GM18526 (cell line): ENCODE measurements around the gene DTNBP1.

Source experiments
- POLR2A ChIP-seq: IDR thresholded peaks from 3 replicates; pipeline ENCODE4 v1.6.1; 2011; ENCODE audit not compliant: insufficient read length; ENCODE audit errors: extremely low read depth

Gene DTNBP1

GRCh38 chr6:15618685-15619084, 44.1 kb downstream of the DTNBP1 start:
- TF ChIP-seq POLR2A, result no peak

- TF ChIP-seq POLR2A, result no peak
These were observed 46.6 kb downstream of the DTNBP1 start for GRCh38 chr6:15616261-15616660.

GRCh38 chr6:15615802-15616201, 47.0 kb downstream of the DTNBP1 start:
- TF ChIP-seq POLR2A, result no peak

GRCh38 chr6:15614277-15614676, 48.6 kb downstream of the DTNBP1 start:
- no peak for TF ChIP-seq POLR2A

GRCh38 chr6:15608396-15608795, 54.4 kb downstream of the DTNBP1 start:
- TF ChIP-seq POLR2A, result no peak

GRCh38 chr6:15607603-15608002, 55.2 kb downstream of the DTNBP1 start:
- TF ChIP-seq POLR2A, result no peak

- no peak for TF ChIP-seq POLR2A
These were observed 56.5 kb downstream of the DTNBP1 start for GRCh38 chr6:15606347-15606746.

GRCh38 chr6:15604843-15605242, 58.0 kb downstream of the DTNBP1 start:
- no peak for TF ChIP-seq POLR2A

GRCh38 chr6:15602154-15602553, 60.7 kb downstream of the DTNBP1 start:
- TF ChIP-seq POLR2A, result no peak

- TF ChIP-seq POLR2A, result no peak
These were observed 64.5 kb downstream of the DTNBP1 start for GRCh38 chr6:15598273-15598798.

GRCh38 chr6:15596186-15596896, 66.5 kb downstream of the DTNBP1 start:
- no peak for TF ChIP-seq POLR2A

GRCh38 chr6:15595461-15596173, 67.2 kb downstream of the DTNBP1 start:
- TF ChIP-seq POLR2A, result no peak

- no peak for TF ChIP-seq POLR2A
These were observed 68.1 kb downstream of the DTNBP1 start for GRCh38 chr6:15594512-15595259.

- TF ChIP-seq POLR2A, result no peak
These were observed 69.0 kb downstream of the DTNBP1 start for GRCh38 chr6:15593798-15594197.

- no peak for TF ChIP-seq POLR2A
These were observed 70.2 kb downstream of the DTNBP1 start for GRCh38 chr6:15592610-15593009.
